H9 (cell line): Measurements from ENCODE around the gene GAGE10. TPM values are rescaled to one million over a fixed set of nuclear protein-coding genes. Genes with fewer than 3 reads are reported as not detected.

Experiments used
- DNase-seq: peaks from one replicate; pipeline ENCODE4 v3.0.0-alpha.2; 2017
- H2AFZ ChIP-seq: one replicate; pipeline ENCODE4 v1.6.1; 2013; ENCODE audit warnings: mild to moderate bottlenecking, low read length, control low read depth, moderate library complexity
- H2AK5ac ChIP-seq: 2 replicates; pipeline ENCODE4 v1.6.1; 2013; ENCODE audit warnings: low read length, control low read depth, mixed read lengths; ENCODE audit not compliant: insufficient read length
- H2BK120ac ChIP-seq: one replicate; pipeline ENCODE4 v1.6.1; 2013; ENCODE audit warnings: low read depth, mild to moderate bottlenecking, low read length, control low read depth, inconsistent platforms; ENCODE audit not compliant: poor library complexity, severe bottlenecking
- H2BK12ac ChIP-seq: 2 replicates; pipeline ENCODE4 v1.6.1; 2013; ENCODE audit warnings: low read length, control low read depth, mixed read lengths, low read depth; ENCODE audit not compliant: insufficient read length
- H2BK15ac ChIP-seq: 2 replicates; pipeline ENCODE4 v1.6.1; 2013; ENCODE audit warnings: low read depth, low read length, control low read depth
- H2BK20ac ChIP-seq: one replicate; pipeline ENCODE4 v1.6.1; 2013; ENCODE audit warnings: low read depth, mild to moderate bottlenecking, low read length, control low read depth, inconsistent platforms; ENCODE audit not compliant: poor library complexity, severe bottlenecking
- H2BK5ac ChIP-seq: 2 replicates; pipeline ENCODE4 v1.6.1; 2013; ENCODE audit warnings: low read length, control low read depth, mixed read lengths; ENCODE audit not compliant: insufficient read length
- H3K14ac ChIP-seq: 2 replicates; pipeline ENCODE4 v1.6.1; 2013; ENCODE audit warnings: low read length, control low read depth; ENCODE audit not compliant: insufficient read depth
- H3K18ac ChIP-seq: 2 replicates; pipeline ENCODE4 v1.6.1; 2013; ENCODE audit warnings: low read depth, mild to moderate bottlenecking, mixed read lengths, low read length, control low read depth; ENCODE audit not compliant: insufficient read length
- H3K23ac ChIP-seq: 2 replicates; pipeline ENCODE4 v1.6.1; 2013; ENCODE audit warnings: low read length, control low read depth, mixed read lengths, low read depth; ENCODE audit not compliant: insufficient read length
- H3K23me2 ChIP-seq: 2 replicates; pipeline ENCODE4 v1.6.1; 2013; ENCODE audit warnings: low read depth, mild to moderate bottlenecking, mixed read lengths, low read length, control low read depth; ENCODE audit not compliant: insufficient read length, poor library complexity, severe bottlenecking
- H3K27ac ChIP-seq: 2 replicates; pipeline ENCODE4 v1.5.1; 2013; ENCODE audit warnings: low read length, control low read depth, mixed read lengths, low read depth; ENCODE audit not compliant: insufficient read length
- H3K27me3 ChIP-seq: 2 replicates; pipeline ENCODE4 v1.6.1; 2013; ENCODE audit warnings: low read length, control low read depth, inconsistent platforms; ENCODE audit not compliant: insufficient read depth
- H3K4ac ChIP-seq: 2 replicates; pipeline ENCODE4 v1.6.1; 2013; ENCODE audit warnings: low read depth, mild to moderate bottlenecking, control low read depth, inconsistent platforms, low read length, moderate library complexity
- H3K4me1 ChIP-seq: 2 replicates; pipeline ENCODE4 v1.6.1; 2013; ENCODE audit warnings: low read length, control low read depth, inconsistent platforms; ENCODE audit not compliant: insufficient read depth
- H3K4me2 ChIP-seq: 2 replicates; pipeline ENCODE4 v1.6.1; 2013; ENCODE audit warnings: low read length, control low read depth, mixed read lengths; ENCODE audit not compliant: insufficient read length, insufficient read depth
- H3K56ac ChIP-seq: 2 replicates; pipeline ENCODE4 v1.6.1; 2013; ENCODE audit warnings: low read depth, mild to moderate bottlenecking, mixed read lengths, low read length, control low read depth; ENCODE audit not compliant: insufficient read length
- H3K79me1 ChIP-seq: 2 replicates; pipeline ENCODE4 v1.6.1; 2013; ENCODE audit warnings: low read depth, mild to moderate bottlenecking, moderate library complexity, low read length, control low read depth, inconsistent platforms; ENCODE audit not compliant: insufficient read depth, poor library complexity, severe bottlenecking
- H3K79me2 ChIP-seq: 2 replicates; pipeline ENCODE4 v1.6.1; 2013; ENCODE audit warnings: low read length, control low read depth, inconsistent platforms; ENCODE audit not compliant: insufficient read depth
- H3K9ac ChIP-seq: 2 replicates; pipeline ENCODE4 v1.6.1; 2013; ENCODE audit warnings: low read length, control low read depth, mixed read lengths; ENCODE audit not compliant: insufficient read length; ENCODE audit errors: extremely low read depth
- H3K9me3 ChIP-seq: one replicate; pipeline ENCODE4 v1.6.1; 2013; ENCODE audit warnings: low read depth, low read length, inconsistent platforms; ENCODE audit not compliant: control insufficient read depth
- H3T11ph ChIP-seq: one replicate; pipeline ENCODE4 v1.6.1; 2013; ENCODE audit warnings: mild to moderate bottlenecking, low read length, control low read depth, inconsistent platforms
- H4K20me1 ChIP-seq: one replicate; pipeline ENCODE4 v1.6.1; 2013; ENCODE audit not compliant: control insufficient read depth, insufficient read length, insufficient read depth
- H4K5ac ChIP-seq: 2 replicates; pipeline ENCODE4 v1.6.1; 2013; ENCODE audit warnings: low read depth, mild to moderate bottlenecking, mixed read lengths, low read length, control low read depth; ENCODE audit not compliant: insufficient read length
- H4K8ac ChIP-seq: replicated peaks from 2 replicates; pipeline ENCODE4 v1.6.1; 2013; ENCODE audit warnings: low read length, control low read depth, mixed read lengths, low read depth; ENCODE audit not compliant: insufficient read length
- H4K91ac ChIP-seq: 2 replicates; pipeline ENCODE4 v1.6.1; 2013; ENCODE audit warnings: low read depth, mild to moderate bottlenecking, moderate library complexity, mixed read lengths, low read length, control low read depth; ENCODE audit not compliant: insufficient read length
- H3K27ac Mint-ChIP-seq, 3 experiments: 2 replicates in 2 of 3; 3 replicates in 1 of 3; pipeline ENCODE4 v1.8.0; 2020 to 2021; ENCODE audit warnings: mixed read lengths in 3 of 3, mild to moderate bottlenecking in 1 of 3, moderate library complexity in 1 of 3
- H3K27me3 Mint-ChIP-seq: 2 replicates; pipeline ENCODE4 v1.8.0; 2021; ENCODE audit warnings: low read depth, mild to moderate bottlenecking, moderate library complexity, mixed read lengths
- H3K36me3 Mint-ChIP-seq, 3 experiments: 2 replicates in 2 of 3; 3 replicates in 1 of 3; pipeline ENCODE4 v1.8.0; 2020 to 2021; ENCODE audit warnings: low read depth in 3 of 3, mixed read lengths in 3 of 3; ENCODE audit not compliant: insufficient read depth in 1 of 3
- H3K4me1 Mint-ChIP-seq, 2 experiments: 2 replicates each; pipeline ENCODE4 v1.8.0; 2020; ENCODE audit warnings: mixed read lengths in 2 of 2
- H3K4me3 Mint-ChIP-seq, 2 experiments: 2 replicates in 1 of 2; 3 replicates in 1 of 2; pipeline ENCODE4 v1.8.0; 2020 to 2021; ENCODE audit warnings: mild to moderate bottlenecking in 2 of 2, mixed read lengths in 2 of 2, moderate library complexity in 1 of 2
- H3K9me3 Mint-ChIP-seq, 2 experiments: 2 replicates in 1 of 2; 3 replicates in 1 of 2; pipeline ENCODE4 v1.8.0; 2020; ENCODE audit warnings: mild to moderate bottlenecking in 2 of 2, mixed read lengths in 2 of 2, moderate library complexity in 1 of 2
- WGBS: extraction: QIAGEN DNeasy Blood & Tissue Kit; methylation state at CpG from one replicate; pipeline ENCODE4 v1.1.7; 2013; ENCODE audit warnings: missing lambda C conversion rate, low lambda C conversion rate, mixed read lengths; ENCODE audit not compliant: insufficient read length; ENCODE audit errors: extremely low coverage; 5-methylcytosine and 5-hydroxymethylcytosine counted together
- total RNA-seq: library from RNA; stranded (reverse); gene quantifications from 2 replicates; pipeline ENCODE4 v1.2.1, GENCODE V29; 2021
- TF ChIP-seq, protein P1 (sequence below): fragments of 200-600 bp; sonication (generic); conservative IDR thresholded peaks from 3 replicates; pipeline ENCODE4 v1.8.0; 2021; ENCODE audit warnings: antibody characterized with exemption, mild to moderate bottlenecking

Gene GAGE10
- total RNA-seq, 1 experiment from 2014 or later, result not detected

DNA sequence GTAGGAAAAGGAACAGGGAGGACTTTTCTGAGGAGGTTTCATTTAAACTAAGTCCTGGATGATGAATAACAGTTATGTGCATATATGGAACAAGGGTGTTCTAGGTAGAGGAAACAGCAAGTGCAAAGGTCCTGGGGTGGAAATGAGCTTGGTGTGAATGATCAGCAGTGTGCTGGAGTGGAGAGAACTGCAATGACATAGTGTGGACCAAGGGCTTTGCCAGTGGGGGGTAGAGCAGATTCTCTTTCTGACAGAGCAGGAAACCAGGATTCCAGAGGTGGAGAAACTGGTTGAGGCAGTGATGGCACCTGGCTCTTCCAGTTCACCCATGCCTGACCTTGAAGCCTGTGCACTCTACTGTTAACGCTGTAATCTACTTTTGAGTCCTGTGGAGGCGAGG lies 32.1 kb upstream of the GAGE10 start:
- no peaks in the 10 kb centered on the region for H4K20me1 ChIP-seq
- H4K5ac ChIP-seq, result no peak overlapping the region
- H3K9me3 ChIP-seq, result peaks cover 39% of the 10 kb centered on the region
- peaks cover 5% of the 10 kb centered on the region for H3K23me2 ChIP-seq
- no peak overlapping the region for H3K18ac ChIP-seq
- no peak overlapping the region for H3T11ph ChIP-seq
- H3K14ac ChIP-seq, result no peak overlapping the region
- H2BK20ac ChIP-seq, result no peak overlapping the region
- H3K27ac Mint-ChIP-seq, result peak overlapping the region in 1 of 3 experiments; percentile 8; a peak in 1 of 7 replicates
- no peak overlapping the region for H2BK120ac ChIP-seq
- no peak overlapping the region for H3K4me2 ChIP-seq
- no peak overlapping the region for H4K91ac ChIP-seq
- no peak for DNase-seq
- H2BK15ac ChIP-seq, result no peak overlapping the region
- TF ChIP-seq, protein P1, sequence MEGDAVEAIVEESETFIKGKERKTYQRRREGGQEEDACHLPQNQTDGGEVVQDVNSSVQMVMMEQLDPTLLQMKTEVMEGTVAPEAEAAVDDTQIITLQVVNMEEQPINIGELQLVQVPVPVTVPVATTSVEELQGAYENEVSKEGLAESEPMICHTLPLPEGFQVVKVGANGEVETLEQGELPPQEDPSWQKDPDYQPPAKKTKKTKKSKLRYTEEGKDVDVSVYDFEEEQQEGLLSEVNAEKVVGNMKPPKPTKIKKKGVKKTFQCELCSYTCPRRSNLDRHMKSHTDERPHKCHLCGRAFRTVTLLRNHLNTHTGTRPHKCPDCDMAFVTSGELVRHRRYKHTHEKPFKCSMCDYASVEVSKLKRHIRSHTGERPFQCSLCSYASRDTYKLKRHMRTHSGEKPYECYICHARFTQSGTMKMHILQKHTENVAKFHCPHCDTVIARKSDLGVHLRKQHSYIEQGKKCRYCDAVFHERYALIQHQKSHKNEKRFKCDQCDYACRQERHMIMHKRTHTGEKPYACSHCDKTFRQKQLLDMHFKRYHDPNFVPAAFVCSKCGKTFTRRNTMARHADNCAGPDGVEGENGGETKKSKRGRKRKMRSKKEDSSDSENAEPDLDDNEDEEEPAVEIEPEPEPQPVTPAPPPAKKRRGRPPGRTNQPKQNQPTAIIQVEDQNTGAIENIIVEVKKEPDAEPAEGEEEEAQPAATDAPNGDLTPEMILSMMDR, result no peak
- H3K9ac ChIP-seq, result no peak overlapping the region
- H3K56ac ChIP-seq, result no peak overlapping the region
- H3K4me1 ChIP-seq, result no peaks in the 10 kb centered on the region
- no peak overlapping the region for H3K23ac ChIP-seq
- H2AK5ac ChIP-seq, result no peak overlapping the region
- H2AFZ ChIP-seq, result no peak overlapping the region
- H3K27ac ChIP-seq, result no peak overlapping the region
- peaks cover 13 to 29% (median 18%) of the 10 kb centered on the region in 3 experiments for H3K36me3 Mint-ChIP-seq
- H3K4me1 Mint-ChIP-seq, result peaks cover 14 to 21% of the 10 kb centered on the region in 2 experiments
- WGBS, result no CpG with 5 or more reads among the region's 2 CpGs
- 0 out of 2 replicates have a peak, but pooled peaks cover 4% of the 10 kb centered on the region for H3K79me2 ChIP-seq
- no peak overlapping the region for H4K8ac ChIP-seq
- H3K79me1 ChIP-seq, result no peaks in the 10 kb centered on the region
- H3K27me3 ChIP-seq, result no peaks in the 10 kb centered on the region
- H2BK5ac ChIP-seq, result no peak overlapping the region
- H3K4me3 Mint-ChIP-seq, result peak overlapping the region; percentile 54 to 67
- H3K27me3 Mint-ChIP-seq, result peaks cover 2% of the 10 kb centered on the region; the same call in 1 of the 2 replicates
- H3K4ac ChIP-seq, result no peak overlapping the region
- H3K9me3 Mint-ChIP-seq, result peaks cover 67 to 76% of the 10 kb centered on the region in 2 experiments
- no peak overlapping the region for H2BK12ac ChIP-seq
